Keratinocyte (primary cell): ENCODE results near the gene PGS1.

Experiments
- CTCF ChIP-seq, 3 experiments: IDR thresholded peaks in 1 of 3; conservative IDR thresholded peaks in 1 of 3; optimal IDR thresholded peaks in 1 of 3; 2 replicates in 2 of 3; 3 replicates in 1 of 3; pipeline versions ENCODE3 to v1.5.1; 2011; ENCODE audit warnings: low read length in 3 of 3, mild to moderate bottlenecking in 3 of 3, moderate library complexity in 2 of 3, control low read depth in 1 of 3, inconsistent platforms in 1 of 3; ENCODE audit not compliant: insufficient read depth in 2 of 3; ENCODE audit errors: extremely low read depth in 1 of 3
- EZH2 ChIP-seq: IDR thresholded peaks from one replicate; pipeline ENCODE4 v1.6.1; 2012; ENCODE audit warnings: inconsistent platforms, mild to moderate bottlenecking, low read length, moderate library complexity

GRCh38 chr17:78371056-78371455, 7.4 kb upstream of the PGS1 start:
- TF ChIP-seq CTCF (optimal IDR thresholded peaks at IDR 0.05 in 1 of 3, IDR thresholded peaks at IDR 0.05 in 1 of 3, conservative IDR thresholded peaks at IDR 0.05 in 1 of 3; ENCODE audit: extremely low read depth in 1 of 3, insufficient read depth in 2 of 3, low read length in 3 of 3), result no peak
- no peak for TF ChIP-seq EZH2
